Keratinocyte (primary cell): Measurements from ENCODE around the gene GAA. TPM values are rescaled to one million over a fixed set of nuclear protein-coding genes. Genes with fewer than 3 reads are reported as not detected.

Source experiments
- DNase-seq: peaks from one replicate; pipeline ENCODE4 v3.0.0-alpha.2; 2011; ENCODE audit warnings: low read depth, missing footprints, low spot score
- FAIRE-seq: peaks from 2 replicates; lab custom pipeline; 2011; peaks lifted over from hg19 to GRCh38; lab: Jason Lieb, UNC
- H2AFZ ChIP-seq: 2 replicates; pipeline ENCODE4 v1.6.0; 2012; ENCODE audit warnings: low read length, control low read depth, inconsistent platforms; ENCODE audit not compliant: control insufficient read depth
- H3K27ac ChIP-seq: 2 replicates; pipeline ENCODE4 v1.5.1; 2011; ENCODE audit warnings: low read length; ENCODE audit not compliant: control insufficient read depth, insufficient read depth
- H3K27me3 ChIP-seq: 3 replicates; pipeline ENCODE4 v1.6.0; 2011; ENCODE audit warnings: low read length; ENCODE audit not compliant: control insufficient read depth, insufficient read depth; ENCODE audit errors: extremely low read depth
- H3K36me3 ChIP-seq, 2 experiments: 2 replicates in 1 of 2; 3 replicates in 1 of 2; pipeline ENCODE4 v1.5.1; 2011; ENCODE audit warnings: low read length in 2 of 2, mild to moderate bottlenecking in 1 of 2; ENCODE audit not compliant: control insufficient read depth in 2 of 2, insufficient read depth in 2 of 2; ENCODE audit errors: extremely low read depth in 1 of 2
- H3K4me1 ChIP-seq: 3 replicates; pipeline ENCODE4 v1.5.1; 2011; ENCODE audit warnings: low read length; ENCODE audit not compliant: control insufficient read depth, insufficient read depth; ENCODE audit errors: extremely low read depth
- H3K4me2 ChIP-seq: 3 replicates; pipeline ENCODE4 v1.6.0; 2011; ENCODE audit warnings: low read depth, low read length; ENCODE audit not compliant: control insufficient read depth, insufficient read depth; ENCODE audit errors: extremely low read depth
- H3K4me3 ChIP-seq, 3 experiments: fragments of 200-600 bp in 1 of 3; sonication (generic) in 1 of 3; 2 replicates in 2 of 3; 3 replicates in 1 of 3; pipeline ENCODE4 v1.5.1; 2011 to 2016; ENCODE audit warnings: low read length in 3 of 3, mild to moderate bottlenecking in 3 of 3, control low read depth in 2 of 3, inconsistent platforms in 1 of 3, low read depth in 1 of 3, mixed read lengths in 1 of 3, mixed run types in 1 of 3, moderate library complexity in 1 of 3; ENCODE audit not compliant: control insufficient read depth in 2 of 3, insufficient read depth in 2 of 3; ENCODE audit errors: extremely low read depth in 1 of 3
- H3K79me2 ChIP-seq: 2 replicates; pipeline ENCODE4 v1.6.0; 2012; ENCODE audit warnings: low read length; ENCODE audit not compliant: control insufficient read depth, insufficient read depth
- H3K9ac ChIP-seq: 3 replicates; pipeline ENCODE4 v1.6.0; 2011; ENCODE audit warnings: low read length; ENCODE audit not compliant: control insufficient read depth, insufficient read depth; ENCODE audit errors: extremely low read depth
- H3K9me1 ChIP-seq: 3 replicates; pipeline ENCODE4 v1.6.0; 2011; ENCODE audit warnings: low read length; ENCODE audit not compliant: control insufficient read depth, insufficient read depth; ENCODE audit errors: extremely low read depth
- H3K9me3 ChIP-seq: 2 replicates; pipeline ENCODE4 v1.5.1; 2012; ENCODE audit warnings: low read depth, low read length; ENCODE audit not compliant: control insufficient read depth
- H4K20me1 ChIP-seq: 3 replicates; pipeline ENCODE4 v1.6.0; 2011; ENCODE audit warnings: low read length; ENCODE audit not compliant: control insufficient read depth, insufficient read depth; ENCODE audit errors: extremely low read depth
- EZH2 ChIP-seq: IDR thresholded peaks from one replicate; pipeline ENCODE4 v1.6.1; 2012; ENCODE audit warnings: inconsistent platforms, mild to moderate bottlenecking, low read length, moderate library complexity
- dilution Hi-C: fragments of 300-500 bp; cut with MboI; formaldehyde crosslinking; loops from one replicate; pipeline ENCODE4 v1.7.0; 2020; ENCODE audit warnings: low sequenced_read_pairs; ENCODE audit not compliant: extremely low pct_ligation_motif_present
- polyA plus RNA-seq, 5 experiments: library from polyadenylated mRNA; depleted of rRNA in 3 of 5; stranded (reverse) in 3 of 5; stranded (forward) in 1 of 5; unstranded in 1 of 5; fragments of >200 nt; gene quantifications; 1 replicate in 1 of 5; 2 replicates in 3 of 5; 3 replicates in 1 of 5; pipeline versions ENCODE4 v1.2.1 to v1.2.3, GENCODE V29; 2011 to 2012; ENCODE audit warnings: missing spikeins in 2 of 5, low read depth in 1 of 5, low replicate concordance in 1 of 5
- TF ChIP-seq, protein P1 (sequence below), 3 experiments: IDR thresholded peaks in 1 of 3; conservative IDR thresholded peaks in 1 of 3; optimal IDR thresholded peaks in 1 of 3; 2 replicates in 2 of 3; 3 replicates in 1 of 3; pipeline versions ENCODE3 to v1.5.1; 2011; ENCODE audit warnings: low read length in 3 of 3, mild to moderate bottlenecking in 3 of 3, moderate library complexity in 2 of 3, control low read depth in 1 of 3, inconsistent platforms in 1 of 3; ENCODE audit not compliant: insufficient read depth in 2 of 3; ENCODE audit errors: extremely low read depth in 1 of 3

The GAA gene
- polyA plus RNA-seq, 1 donor (not counting 4 experiments of a cell fraction or from before 2014, with no cell fraction given): 3.2 TPM

GRCh38 chr17:80158846-80159245, 57.5 kb downstream of the GAA start:
- Histone ChIP-seq H3K9ac (no peak overlapping the region), H3K9me1 (no peaks in the 10 kb centered on the region), H4K20me1 (no peaks in the 10 kb centered on the region), H3K79me2 (no peaks in the 10 kb centered on the region), H3K4me1 (no peaks in the 10 kb centered on the region), H3K4me2 (no peak overlapping the region), H3K27me3 (no peaks in the 10 kb centered on the region), H2AFZ (no peak overlapping the region), H3K27ac (no peak overlapping the region), H3K4me3 (no peak overlapping the region), H3K9me3 (no peaks in the 10 kb centered on the region), H3K36me3 (no peaks in the 10 kb centered on the region)
- dilution Hi-C loops: no loop called here
- DNase-seq: no peak
- FAIRE-seq: no peak
- TF ChIP-seq, protein P1, sequence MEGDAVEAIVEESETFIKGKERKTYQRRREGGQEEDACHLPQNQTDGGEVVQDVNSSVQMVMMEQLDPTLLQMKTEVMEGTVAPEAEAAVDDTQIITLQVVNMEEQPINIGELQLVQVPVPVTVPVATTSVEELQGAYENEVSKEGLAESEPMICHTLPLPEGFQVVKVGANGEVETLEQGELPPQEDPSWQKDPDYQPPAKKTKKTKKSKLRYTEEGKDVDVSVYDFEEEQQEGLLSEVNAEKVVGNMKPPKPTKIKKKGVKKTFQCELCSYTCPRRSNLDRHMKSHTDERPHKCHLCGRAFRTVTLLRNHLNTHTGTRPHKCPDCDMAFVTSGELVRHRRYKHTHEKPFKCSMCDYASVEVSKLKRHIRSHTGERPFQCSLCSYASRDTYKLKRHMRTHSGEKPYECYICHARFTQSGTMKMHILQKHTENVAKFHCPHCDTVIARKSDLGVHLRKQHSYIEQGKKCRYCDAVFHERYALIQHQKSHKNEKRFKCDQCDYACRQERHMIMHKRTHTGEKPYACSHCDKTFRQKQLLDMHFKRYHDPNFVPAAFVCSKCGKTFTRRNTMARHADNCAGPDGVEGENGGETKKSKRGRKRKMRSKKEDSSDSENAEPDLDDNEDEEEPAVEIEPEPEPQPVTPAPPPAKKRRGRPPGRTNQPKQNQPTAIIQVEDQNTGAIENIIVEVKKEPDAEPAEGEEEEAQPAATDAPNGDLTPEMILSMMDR (optimal IDR thresholded peaks at IDR 0.05 in 1 of 3, IDR thresholded peaks at IDR 0.05 in 1 of 3, conservative IDR thresholded peaks at IDR 0.05 in 1 of 3; ENCODE audit: extremely low read depth in 1 of 3, insufficient read depth in 2 of 3, low read length in 3 of 3): no peak
- no peak for TF ChIP-seq EZH2

DNA sequence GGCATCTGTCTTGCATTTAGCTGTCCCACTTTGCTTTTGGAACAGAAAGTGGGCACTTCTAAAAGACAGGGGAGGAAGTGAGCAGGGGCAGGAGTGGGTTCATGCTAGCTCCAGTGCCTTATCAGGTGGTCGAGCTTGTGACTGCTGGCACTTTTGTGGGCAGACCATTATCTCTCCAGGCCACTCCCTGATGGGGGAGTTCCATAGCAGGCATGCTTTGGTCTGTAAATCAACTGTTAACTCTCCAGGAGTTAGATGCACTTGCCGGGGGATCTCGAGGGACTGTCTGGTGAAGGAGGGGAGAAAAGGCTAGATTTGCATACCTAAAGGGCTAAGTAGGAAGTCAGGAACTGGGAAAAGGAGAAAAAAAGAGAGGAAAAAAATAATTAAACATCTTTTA, 59.2 kb downstream of the GAA start:
- no peaks in the 10 kb centered on the region for H3K36me3 ChIP-seq
- H3K27ac ChIP-seq: no peak overlapping the region
- no peaks in the 10 kb centered on the region for H3K9me1 ChIP-seq
- TF ChIP-seq, protein P1 (optimal IDR thresholded peaks at IDR 0.05 in 1 of 3, IDR thresholded peaks at IDR 0.05 in 1 of 3, conservative IDR thresholded peaks at IDR 0.05 in 1 of 3; ENCODE audit: extremely low read depth in 1 of 3, insufficient read depth in 2 of 3, low read length in 3 of 3): no peak
- no peak for TF ChIP-seq EZH2
- dilution Hi-C loops: no loop called here
- H4K20me1 ChIP-seq: no peaks in the 10 kb centered on the region
- H3K4me3 ChIP-seq: no peak overlapping the region
- H3K4me2 ChIP-seq: no peak overlapping the region
- no peak for DNase-seq
- H2AFZ ChIP-seq: no peak overlapping the region
- H3K27me3 ChIP-seq: no peaks in the 10 kb centered on the region
- no peak for FAIRE-seq
- H3K9me3 ChIP-seq: no peaks in the 10 kb centered on the region
- no peaks in the 10 kb centered on the region for H3K79me2 ChIP-seq
- H3K9ac ChIP-seq: no peak overlapping the region
- no peaks in the 10 kb centered on the region for H3K4me1 ChIP-seq
